ENCODE results near the gene RAB26. TPM values are rescaled to one million over a fixed set of nuclear protein-coding genes. Genes with fewer than 3 reads are reported as not detected.
A peak's percentile ranks its signal among the peaks of the same experiment; 100 is the strongest.
"Not testable (repeated sequence)": the region's sequence is repeated elsewhere in the genome, so short reads cannot be mapped to it uniquely, and the experiment has no call there.

RAB26 gene
- total RNA-seq: under 1 TPM; 0.26 to 0.31 TPM

- peak; percentile 50 for DNase-seq
- no peaks in the 10 kb centered on the region for H3K27me3 Mint-ChIP-seq (ENCODE audit: low read depth)
- H3K27ac Mint-ChIP-seq: no peak within 1 kb of the TSS
- peaks cover 32% of the 10 kb centered on the region for H3K4me1 Mint-ChIP-seq (ENCODE audit: low read depth)
- POLR2A ChIA-PET: no interaction called here
- peak within 1 kb of the TSS; percentile 28 for H3K4me3 Mint-ChIP-seq
- peak; percentile 54 for ATAC-seq
- CTCF ChIA-PET: interaction anchor here (1.3 to 3.3 kb wide), 6 partner anchors 12 to 157 kb away, joined by 3 to 10 read pairs (median 4); partner anchors contain the start of gene PKD1
- H3K36me3 Mint-ChIP-seq (ENCODE audit: low read depth): peaks cover 16% of the 10 kb centered on the region
- no peaks in the 10 kb centered on the region for H3K9me3 Mint-ChIP-seq (ENCODE audit: insufficient read depth)
Measured at GRCh38 chr16:2147981-2148671, at the start of gene RAB26. Gene RAB26, plus strand, starts transcription at chr16:2148625. Its CDS starts 159 bp downstream, at chr16:2148784.

GRCh38 chr16:2101581-2101980, 46.8 kb upstream of the RAB26 start:
- POLR2A ChIA-PET; H3K36me3 Mint-ChIP-seq (ENCODE audit: low read depth); ATAC-seq; DNase-seq; H3K4me3 Mint-ChIP-seq; H3K27me3 Mint-ChIP-seq (ENCODE audit: low read depth); H3K27ac Mint-ChIP-seq; H3K9me3 Mint-ChIP-seq (ENCODE audit: insufficient read depth); H3K4me1 Mint-ChIP-seq (ENCODE audit: low read depth); CTCF ChIA-PET: not testable (repeated sequence)

- CTCF ChIA-PET: no interaction called here
- no peak for DNase-seq
- no peak overlapping the region for H3K4me3 Mint-ChIP-seq
- no peaks in the 10 kb centered on the region for H3K27me3 Mint-ChIP-seq (ENCODE audit: low read depth)
- no peaks in the 10 kb centered on the region for H3K9me3 Mint-ChIP-seq (ENCODE audit: insufficient read depth)
- no peak for ATAC-seq
- H3K4me1 Mint-ChIP-seq (ENCODE audit: low read depth): no peaks in the 10 kb centered on the region
- H3K36me3 Mint-ChIP-seq (ENCODE audit: low read depth): peaks cover 3% of the 10 kb centered on the region
- no peak overlapping the region for H3K27ac Mint-ChIP-seq
- POLR2A ChIA-PET: no interaction called here
Measured at GRCh38 chr16:2102471-2102870, 46.0 kb upstream of the RAB26 start.

GRCh38 chr16:2104464-2104863, 44.0 kb upstream of the RAB26 start:
- POLR2A ChIA-PET; H3K27ac Mint-ChIP-seq; CTCF ChIA-PET; ATAC-seq; H3K36me3 Mint-ChIP-seq (ENCODE audit: low read depth); H3K4me3 Mint-ChIP-seq; H3K9me3 Mint-ChIP-seq (ENCODE audit: insufficient read depth); H3K27me3 Mint-ChIP-seq (ENCODE audit: low read depth); DNase-seq; H3K4me1 Mint-ChIP-seq (ENCODE audit: low read depth): not testable (repeated sequence)

- H3K27ac Mint-ChIP-seq; H3K27me3 Mint-ChIP-seq (ENCODE audit: low read depth); H3K36me3 Mint-ChIP-seq (ENCODE audit: low read depth); H3K4me3 Mint-ChIP-seq; H3K9me3 Mint-ChIP-seq (ENCODE audit: insufficient read depth); CTCF ChIA-PET; ATAC-seq; POLR2A ChIA-PET; DNase-seq; H3K4me1 Mint-ChIP-seq (ENCODE audit: low read depth): not testable (repeated sequence)
Measured at GRCh38 chr16:2105291-2105690, 43.1 kb upstream of the RAB26 start.

- ATAC-seq; H3K4me1 Mint-ChIP-seq (ENCODE audit: low read depth); H3K36me3 Mint-ChIP-seq (ENCODE audit: low read depth); DNase-seq; POLR2A ChIA-PET; H3K9me3 Mint-ChIP-seq (ENCODE audit: insufficient read depth); CTCF ChIA-PET; H3K4me3 Mint-ChIP-seq; H3K27me3 Mint-ChIP-seq (ENCODE audit: low read depth); H3K27ac Mint-ChIP-seq: not testable (repeated sequence)
Measured at GRCh38 chr16:2105769-2106168, 42.7 kb upstream of the RAB26 start.

GRCh38 chr16:2106211-2106610, 42.2 kb upstream of the RAB26 start:
- ATAC-seq; H3K36me3 Mint-ChIP-seq (ENCODE audit: low read depth); CTCF ChIA-PET; H3K4me3 Mint-ChIP-seq; H3K27me3 Mint-ChIP-seq (ENCODE audit: low read depth); POLR2A ChIA-PET; H3K4me1 Mint-ChIP-seq (ENCODE audit: low read depth); H3K27ac Mint-ChIP-seq; DNase-seq; H3K9me3 Mint-ChIP-seq (ENCODE audit: insufficient read depth): not testable (repeated sequence)

GRCh38 chr16:2107121-2107790, 41.2 kb upstream of the RAB26 start:
- H3K27me3 Mint-ChIP-seq (ENCODE audit: low read depth); H3K4me3 Mint-ChIP-seq; ATAC-seq; DNase-seq; H3K9me3 Mint-ChIP-seq (ENCODE audit: insufficient read depth); H3K4me1 Mint-ChIP-seq (ENCODE audit: low read depth); H3K36me3 Mint-ChIP-seq (ENCODE audit: low read depth); CTCF ChIA-PET; POLR2A ChIA-PET; H3K27ac Mint-ChIP-seq: not testable (repeated sequence)

GRCh38 chr16:2107791-2108125, 40.7 kb upstream of the RAB26 start:
- POLR2A ChIA-PET; H3K36me3 Mint-ChIP-seq (ENCODE audit: low read depth): not testable (repeated sequence)

GRCh38 chr16:2108446-2109270, 39.8 kb upstream of the RAB26 start:
- POLR2A ChIA-PET; DNase-seq; H3K27me3 Mint-ChIP-seq (ENCODE audit: low read depth); H3K36me3 Mint-ChIP-seq (ENCODE audit: low read depth); H3K4me3 Mint-ChIP-seq; CTCF ChIA-PET; ATAC-seq; H3K27ac Mint-ChIP-seq; H3K4me1 Mint-ChIP-seq (ENCODE audit: low read depth); H3K9me3 Mint-ChIP-seq (ENCODE audit: insufficient read depth): not testable (repeated sequence)

More at GRCh38 chr16:2107791-2108125, 40.7 kb upstream of the RAB26 start:
- H3K27ac Mint-ChIP-seq; H3K4me3 Mint-ChIP-seq; ATAC-seq; DNase-seq; H3K4me1 Mint-ChIP-seq (ENCODE audit: low read depth); H3K27me3 Mint-ChIP-seq (ENCODE audit: low read depth); CTCF ChIA-PET; H3K9me3 Mint-ChIP-seq (ENCODE audit: insufficient read depth): not testable (repeated sequence)

GRCh38 chr16:2109271-2109580, 39.2 kb upstream of the RAB26 start:
- ATAC-seq; H3K27ac Mint-ChIP-seq; POLR2A ChIA-PET; H3K4me3 Mint-ChIP-seq; H3K4me1 Mint-ChIP-seq (ENCODE audit: low read depth); H3K27me3 Mint-ChIP-seq (ENCODE audit: low read depth); CTCF ChIA-PET; DNase-seq; H3K9me3 Mint-ChIP-seq (ENCODE audit: insufficient read depth); H3K36me3 Mint-ChIP-seq (ENCODE audit: low read depth): not testable (repeated sequence)

- CTCF ChIA-PET: not testable (repeated sequence)
Measured at GRCh38 chr16:2109872-2110271, 38.6 kb upstream of the RAB26 start.

More at GRCh38 chr16:2109872-2110271, 38.6 kb upstream of the RAB26 start:
- H3K27me3 Mint-ChIP-seq (ENCODE audit: low read depth); DNase-seq; H3K27ac Mint-ChIP-seq; H3K9me3 Mint-ChIP-seq (ENCODE audit: insufficient read depth); ATAC-seq; H3K4me1 Mint-ChIP-seq (ENCODE audit: low read depth); H3K36me3 Mint-ChIP-seq (ENCODE audit: low read depth); POLR2A ChIA-PET; H3K4me3 Mint-ChIP-seq: not testable (repeated sequence)

All from activated CD8-positive, alpha-beta T cell treated with anti-CD3 and anti-CD28 coated beads, Interleukin-2, amount 10 ng/mL, durations not matched to agents 7 days and 5 days (primary cell).